Right lobe of liver (tissue), 4 donors: ENCODE measurements around the gene CDC45.

Experiments used
- POLR2A ChIP-seq: fragments of 450-650 bp; IDR thresholded peaks from one replicate; pipeline ENCODE4 v1.6.1; 2017; ENCODE audit warnings: antibody characterized with exemption, mild to moderate bottlenecking
- TF ChIP-seq, protein P1 (sequence below), 4 donors: fragments of 200-600 bp in 3 of 4; fragments of 450-650 bp in 1 of 4; IDR thresholded peaks; one replicate each; pipeline versions ENCODE4 v1.5.1 to v1.8.0; 2016 to 2022; ENCODE audit warnings: antibody characterized with exemption in 4 of 4, mild to moderate bottlenecking in 2 of 4
- donor health status: DM: no; HTN: no; CAD: no.
- donor health status: DM: no; HTN: no; CAD: no.
- donor health status: DM: no; HTN: yes; CAD: no.

DNA sequence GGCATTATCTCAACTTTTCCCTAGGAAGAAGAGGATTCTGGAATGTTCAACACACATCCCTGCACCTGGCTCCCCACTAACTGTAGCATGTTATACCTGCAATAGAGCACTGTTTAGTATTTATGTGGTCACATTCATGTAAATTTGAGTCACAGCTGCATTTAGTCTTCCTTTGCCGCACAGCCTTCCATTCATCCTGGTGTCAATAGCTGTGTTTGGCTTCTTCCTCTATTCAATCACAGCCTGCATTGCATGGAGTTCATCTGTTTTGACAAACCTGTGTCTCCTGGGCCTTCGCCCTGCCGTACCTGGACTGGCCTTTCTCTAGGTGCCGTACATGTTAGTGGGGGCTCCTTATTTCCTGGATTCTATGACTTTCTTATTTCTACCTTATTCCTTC lies 28.1 kb upstream of the CDC45 start:
- TF ChIP-seq, protein P1, sequence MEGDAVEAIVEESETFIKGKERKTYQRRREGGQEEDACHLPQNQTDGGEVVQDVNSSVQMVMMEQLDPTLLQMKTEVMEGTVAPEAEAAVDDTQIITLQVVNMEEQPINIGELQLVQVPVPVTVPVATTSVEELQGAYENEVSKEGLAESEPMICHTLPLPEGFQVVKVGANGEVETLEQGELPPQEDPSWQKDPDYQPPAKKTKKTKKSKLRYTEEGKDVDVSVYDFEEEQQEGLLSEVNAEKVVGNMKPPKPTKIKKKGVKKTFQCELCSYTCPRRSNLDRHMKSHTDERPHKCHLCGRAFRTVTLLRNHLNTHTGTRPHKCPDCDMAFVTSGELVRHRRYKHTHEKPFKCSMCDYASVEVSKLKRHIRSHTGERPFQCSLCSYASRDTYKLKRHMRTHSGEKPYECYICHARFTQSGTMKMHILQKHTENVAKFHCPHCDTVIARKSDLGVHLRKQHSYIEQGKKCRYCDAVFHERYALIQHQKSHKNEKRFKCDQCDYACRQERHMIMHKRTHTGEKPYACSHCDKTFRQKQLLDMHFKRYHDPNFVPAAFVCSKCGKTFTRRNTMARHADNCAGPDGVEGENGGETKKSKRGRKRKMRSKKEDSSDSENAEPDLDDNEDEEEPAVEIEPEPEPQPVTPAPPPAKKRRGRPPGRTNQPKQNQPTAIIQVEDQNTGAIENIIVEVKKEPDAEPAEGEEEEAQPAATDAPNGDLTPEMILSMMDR (IDR thresholded peaks at IDR 0.05), result no peak
- no peak for TF ChIP-seq POLR2A
